ENCODE measurements around the gene TMPO.
"Not testable (repeated sequence)": the region's sequence is repeated elsewhere in the genome, so short reads cannot be mapped to it uniquely, and the experiment has no call there.

Gene TMPO

GRCh38 chr12:98511806-98512205 lies 3.6 kb upstream of the TMPO start:
- not testable (repeated sequence) for DNase-seq

GRCh38 chr12:98513379-98514322 lies 1.7 kb upstream of the TMPO start:
- peak; percentile 37 for DNase-seq

GRCh38 chr12:98514982-98515286 lies 456 bp upstream of the TMPO start:
- DNase-seq: no peak

- DNase-seq: peak; percentile 96
Observed at GRCh38 chr12:98516111-98516873, 902 bp downstream of the TMPO start.

DNA sequence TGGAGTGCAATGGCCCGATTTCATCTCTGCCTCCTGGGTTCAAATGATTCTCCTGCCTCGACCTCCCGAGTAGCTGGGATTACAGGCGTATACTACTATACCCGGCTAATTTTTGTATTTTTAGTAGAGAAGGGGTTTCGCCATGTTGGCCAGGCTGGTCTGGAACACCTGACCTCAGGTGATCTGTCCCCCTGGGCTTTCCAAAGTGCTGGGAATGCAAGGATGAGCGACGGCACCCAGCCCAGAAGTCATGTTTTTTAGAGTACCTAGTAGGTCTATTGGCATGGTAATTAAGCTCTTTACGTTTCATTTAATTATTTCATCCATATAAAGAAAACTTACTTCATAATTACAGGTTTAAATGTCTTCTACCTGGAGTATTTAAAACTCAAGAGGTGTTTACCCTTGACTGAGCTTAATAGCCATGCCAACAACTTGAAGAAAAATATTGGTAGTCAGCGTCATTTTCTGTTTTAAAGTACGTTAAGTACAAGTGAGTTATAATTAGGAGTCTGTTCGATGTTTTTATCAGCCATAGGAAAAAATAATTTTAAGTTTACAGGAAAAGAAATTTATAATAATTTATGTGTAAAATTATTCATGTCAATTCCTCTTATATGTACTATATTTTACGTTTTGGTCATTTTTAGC lies 4.0 kb downstream of the TMPO start:
- DNase-seq: no peak

- no peak for DNase-seq
Observed at GRCh38 chr12:98530068-98530467, 14.7 kb downstream of the TMPO start.

DNA sequence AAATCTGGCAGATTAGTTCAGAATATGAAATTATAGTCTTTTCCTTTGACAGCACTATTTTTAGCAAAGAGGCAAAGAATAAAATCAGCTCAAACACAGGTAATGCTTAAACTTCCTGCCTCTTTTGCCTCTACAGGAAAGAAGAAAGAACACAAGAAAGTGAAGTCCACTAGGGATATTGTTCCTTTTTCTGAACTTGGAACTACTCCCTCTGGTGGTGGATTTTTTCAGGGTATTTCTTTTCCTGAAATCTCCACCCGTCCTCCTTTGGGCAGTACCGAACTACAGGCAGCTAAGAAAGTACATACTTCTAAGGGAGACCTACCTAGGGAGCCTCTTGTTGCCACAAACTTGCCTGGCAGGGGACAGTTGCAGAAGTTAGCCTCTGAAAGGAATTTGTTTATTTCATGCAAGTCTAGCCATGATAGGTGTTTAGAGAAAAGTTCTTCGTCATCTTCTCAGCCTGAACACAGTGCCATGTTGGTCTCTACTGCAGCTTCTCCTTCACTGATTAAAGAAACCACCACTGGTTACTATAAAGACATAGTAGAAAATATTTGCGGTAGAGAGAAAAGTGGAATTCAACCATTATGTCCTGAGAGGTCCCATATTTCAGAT lies 17.4 kb downstream of the TMPO start:
- peak; percentile 72 for DNase-seq

GRCh38 chr12:98533723-98534251 lies 18.4 kb downstream of the TMPO start:
- DNase-seq: no peak

DNA sequence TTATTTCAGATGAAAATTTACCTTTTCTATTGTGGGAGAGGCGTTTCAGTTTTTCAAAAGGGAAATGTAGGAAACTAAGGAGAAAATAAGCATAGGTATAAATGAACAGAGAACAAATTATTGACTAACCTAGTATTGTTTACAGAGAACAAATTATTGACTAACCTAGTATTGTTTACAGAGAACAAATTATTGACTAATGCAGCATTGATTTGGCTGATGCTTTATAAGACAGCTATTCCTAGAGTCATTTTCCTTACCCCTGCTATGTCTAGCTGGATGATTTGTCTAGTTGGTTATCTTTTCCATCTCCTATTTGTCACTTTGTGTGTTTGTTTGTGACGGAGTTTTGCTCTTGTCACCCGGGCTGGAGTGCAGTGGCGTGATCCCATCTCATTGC lies 22.6 kb downstream of the TMPO start:
- no peak for DNase-seq

GRCh38 chr12:98543701-98544100 lies 28.3 kb downstream of the TMPO start:
- DNase-seq: no peak

DNA sequence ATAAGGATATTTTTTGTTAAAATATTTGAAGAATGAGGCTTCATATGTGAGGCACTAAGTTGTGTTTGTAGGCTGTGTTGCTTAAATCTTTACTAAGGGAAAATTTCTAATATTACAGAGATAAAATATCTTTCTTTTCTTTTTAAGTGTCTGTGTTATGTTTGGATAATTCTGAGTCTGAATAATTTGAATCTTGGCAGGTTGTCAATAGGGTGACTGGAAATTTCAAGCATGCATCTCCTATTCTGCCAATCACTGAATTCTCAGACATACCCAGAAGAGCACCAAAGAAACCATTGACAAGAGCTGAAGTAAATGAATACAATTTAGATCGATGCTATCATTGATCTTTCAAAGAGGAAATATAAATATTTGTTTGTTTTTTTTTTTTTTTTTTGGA lies 29.4 kb downstream of the TMPO start:
- DNase-seq: no peak

GRCh38 chr12:98549371-98550110 lies 34.2 kb downstream of the TMPO start:
- DNase-seq: no peak

- no peak for DNase-seq
Observed at GRCh38 chr12:98551787-98552186, 36.4 kb downstream of the TMPO start.

- DNase-seq: not testable (repeated sequence)
Observed at GRCh38 chr12:98558097-98558496, 42.7 kb downstream of the TMPO start.

DNA sequence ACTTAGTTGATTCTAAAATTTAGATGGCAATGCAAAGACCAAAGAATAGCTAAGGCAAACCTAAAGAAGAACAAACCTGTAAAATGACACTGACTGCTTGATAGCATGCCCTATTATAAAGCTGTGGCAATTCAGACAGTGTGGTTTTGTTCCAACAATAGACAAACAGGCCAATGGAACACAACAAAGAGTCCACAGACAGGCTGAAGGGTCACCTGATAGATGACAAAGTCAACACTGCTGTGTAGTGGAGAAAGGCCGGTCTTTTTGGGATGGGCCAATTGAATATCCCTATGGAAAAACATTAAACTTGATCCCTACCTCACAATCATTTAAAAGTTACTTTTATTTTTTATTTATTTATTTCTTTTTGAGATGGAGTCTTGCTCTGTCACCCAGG lies 44.3 kb downstream of the TMPO start:
- no peak for DNase-seq

GRCh38 chr12:98561846-98562245 lies 46.5 kb downstream of the TMPO start:
- DNase-seq: no peak

- peak; percentile 21 for DNase-seq
Observed at GRCh38 chr12:98572010-98572409, 56.6 kb downstream of the TMPO start.

DNA sequence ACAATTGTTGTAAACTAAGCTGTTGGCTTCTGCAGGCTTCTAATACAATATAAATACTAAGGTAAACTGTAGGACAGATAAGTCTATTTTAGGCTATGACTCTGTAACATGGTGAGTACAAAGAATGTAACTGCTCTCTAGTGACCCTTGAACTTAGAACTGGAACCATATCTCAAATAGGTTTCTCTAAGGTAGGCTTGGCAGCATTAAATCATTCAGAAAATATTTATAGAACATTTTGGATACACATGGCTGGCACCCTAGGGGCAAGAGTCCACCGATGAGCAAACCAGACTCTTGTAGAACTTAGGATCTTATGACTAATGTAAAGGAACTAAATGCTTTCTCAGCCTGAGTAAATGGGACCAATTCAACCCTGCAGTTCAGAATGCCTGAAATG lies 58.7 kb downstream of the TMPO start:
- no peak for DNase-seq

- no peak for DNase-seq
Observed at GRCh38 chr12:98575013-98575412, 59.6 kb downstream of the TMPO start.

GRCh38 chr12:98576795-98577194 lies 61.4 kb downstream of the TMPO start:
- DNase-seq: not testable (repeated sequence)

DNA sequence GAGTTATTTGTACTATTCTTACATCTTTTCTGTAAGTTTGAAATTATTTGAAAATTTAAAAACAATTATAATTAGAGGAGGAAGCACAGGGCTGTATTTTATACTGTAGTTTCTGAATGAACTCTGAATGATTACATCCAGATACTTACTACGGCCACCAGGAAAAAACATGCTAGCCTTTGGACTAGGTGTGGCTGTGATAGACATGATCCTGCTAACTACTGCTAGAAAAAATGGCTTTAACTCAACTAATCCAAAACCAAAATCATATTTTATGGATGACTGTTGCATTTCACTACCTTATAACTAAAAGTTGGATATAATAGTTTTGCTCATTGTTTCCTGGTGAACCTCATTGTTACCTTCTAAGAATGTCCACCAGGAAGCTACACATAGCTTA lies 63.0 kb downstream of the TMPO start:
- no peak for DNase-seq

GRCh38 chr12:98578821-98579220 lies 63.4 kb downstream of the TMPO start:
- peak; percentile 82 for DNase-seq

All from RPMI8226 (cell line).